Heart left ventricle (tissue), 16 donors: Measurements from ENCODE around the gene GPR139. TPM values are rescaled to one million over a fixed set of nuclear protein-coding genes. Genes with fewer than 3 reads are reported as not detected.

Experiments
- ATAC-seq, 4 donors: fragments of 200-7000 bp; cut with Tn5 transposase; one replicate each; pipeline ENCODE4 v1.9.1; 2020 to 2022; ENCODE audit warnings: moderate library complexity in 4 of 4, mild to moderate bottlenecking in 3 of 4, moderate number of reproducible peaks in 1 of 4
- DNase-seq, 5 donors: peaks; one replicate each; pipeline ENCODE4 v3.0.0-alpha.2; 2020
- H3K27ac ChIP-seq, 12 donors: fragments of 200-600 bp; sonication (generic) in 4 of 12; one replicate each; pipeline versions ENCODE4 v1.5.0 to v1.8.0; 2016 to 2022; ENCODE audit warnings: mild to moderate bottlenecking in 2 of 12
- H3K27me3 ChIP-seq, 9 donors: fragments of 200-600 bp; sonication (generic) in 2 of 9; one replicate each; pipeline versions ENCODE4 v1.5.1 to v1.8.0; 2016 to 2022; ENCODE audit warnings: mild to moderate bottlenecking in 3 of 9
- H3K36me3 ChIP-seq, 9 donors: fragments of 200-600 bp; sonication (generic) in 2 of 9; one replicate each; pipeline versions ENCODE4 v1.5.0 to v1.8.0; 2018 to 2022; ENCODE audit warnings: mild to moderate bottlenecking in 2 of 9
- H3K4me1 ChIP-seq, 12 donors: fragments of 200-600 bp; sonication (generic) in 4 of 12; one replicate each; pipeline versions ENCODE4 v1.5.0 to v1.8.0; 2016 to 2022; ENCODE audit warnings: mild to moderate bottlenecking in 3 of 12
- H3K4me3 ChIP-seq, 12 donors: fragments of 200-600 bp; sonication (generic) in 4 of 12; one replicate each; pipeline versions ENCODE4 v1.5.0 to v1.8.0; 2017 to 2022; ENCODE audit warnings: mild to moderate bottlenecking in 9 of 12, moderate library complexity in 4 of 12
- H3K9me3 ChIP-seq, 12 donors: fragments of 200-600 bp; sonication (generic) in 4 of 12; one replicate each; pipeline versions ENCODE4 v1.5.0 to v1.8.0; 2016 to 2022; ENCODE audit warnings: mild to moderate bottlenecking in 1 of 12
- POLR2A ChIP-seq, 2 donors: fragments of 450-650 bp; IDR thresholded peaks; one replicate each; pipeline ENCODE4 v1.6.1; 2017; ENCODE audit warnings: antibody characterized with exemption in 2 of 2, mild to moderate bottlenecking in 2 of 2, moderate library complexity in 2 of 2
- WGBS, 4 donors: extraction: QIAGEN DNeasy Blood & Tissue Kit in 2 of 4; methylation state at CpG; one replicate each; pipeline versions ENCODE4 v1.1.5 to v1.1.7; 2013 to 2018; 5-methylcytosine and 5-hydroxymethylcytosine counted together
- intact Hi-C, 10 donors: fragments of 100-400 bp; cut with DNase I; formaldehyde crosslinking; loops; one replicate each; pipeline versions ENCODE4 v1.11.1 to v1.14.2; 2022
- polyA plus RNA-seq, 2 donors: library from polyadenylated mRNA; stranded (reverse); fragments of 200-250 nt; gene quantifications; one replicate each; pipeline ENCODE4 v1.2.3, GENCODE V29; 2013
- total RNA-seq, 9 donors: library from RNA; depleted of rRNA in 2 of 9; stranded (reverse); fragments of >200 nt in 2 of 9; fragmentation: NEBNext Ultra II Directional in 3 of 9; extraction: Animal tissue kit (Norgen Biotek cat#: 25700) in 3 of 9; gene quantifications; one replicate each; pipeline versions ENCODE4 v1.1.0 to v1.2.4, GENCODE V29; 2016 to 2023
- TF ChIP-seq, protein P1 (sequence below), 12 donors: fragments of 200-600 bp; sonication (generic) in 4 of 12; IDR thresholded peaks; one replicate each; pipeline versions ENCODE4 v1.5.0 to v1.8.0; 2018 to 2022; ENCODE audit warnings: antibody characterized with exemption in 12 of 12, mild to moderate bottlenecking in 5 of 12
- donor health status: ischemic (EF 13 %, LVEDD 7.1; RV severe dilation, severe dysfunction).
- donor health status: healthy with polysubstance abuse.
- donor health status: DM: no; HTN: yes; CAD: no.
- donor health status: DM: no; HTN: no; CAD: no.
- donor health status: ischemic (EF 25% LVEDD 6.9; RV normal size, moderate dysfunction).
- donor health status: ischemic (EF 25% LVEDD 5.7; RV mildly dilated, moderate dysfunction).
- donor health status: healthy.
- donor health status: DM: yes; HTN: yes; CAD: no.
- donor health status: ischemic (EF 35%, LVEDD 5.7; RV mildly dilated, moderate dysfunction).
- donor health status: nonischemic (EF 11% LVEDD 7.7; RV severe dilation, severe dysfunction).
- donor health status: DM: yes; HTN: yes; CAD: no.
- donor health status: PGD.
- donor health status: ischemic (EF 29% LVEDD 5.4; RV normal size, mild dysfunction).
- donor health status: nonischemic (EF 23%, LVEDD 6.1; RV moderate dilation, normal function).

Gene GPR139
- total and polyA plus RNA-seq, 11 donors: not detected

DNA sequence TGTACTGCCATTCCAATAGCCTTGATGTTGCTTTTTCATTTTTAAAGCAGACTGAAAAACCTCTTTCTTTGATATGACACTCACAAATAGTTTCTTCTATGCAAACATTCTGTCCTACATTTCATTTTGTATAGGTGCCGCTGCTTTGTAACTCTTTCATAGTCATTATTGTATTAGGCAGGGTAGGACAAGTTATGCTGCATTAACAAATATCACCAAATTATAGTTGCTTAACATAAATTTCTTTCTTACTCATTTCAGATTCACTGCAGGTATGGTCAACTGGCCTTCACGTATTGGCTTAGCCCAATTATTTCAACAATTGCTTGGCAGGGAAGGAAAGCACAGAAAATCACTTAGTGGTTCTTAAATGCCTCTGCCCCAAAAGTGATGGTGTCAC lies 70.8 kb downstream of the GPR139 start:
- DNase-seq (no peak), ATAC-seq (no peak)
- Histone ChIP-seq H3K4me3 (no peak overlapping the region), H3K36me3 (no peaks in the 10 kb centered on the region), H3K4me1 (no peaks in the 10 kb centered on the region), H3K27ac (no peak overlapping the region), H3K9me3 (peaks cover 0 to 8% (median 0%) of the 10 kb centered on the region in 12 donors), H3K27me3 (peaks cover 0 to 19% (median 0%) of the 10 kb centered on the region in 9 donors)
- TF ChIP-seq, protein P1, sequence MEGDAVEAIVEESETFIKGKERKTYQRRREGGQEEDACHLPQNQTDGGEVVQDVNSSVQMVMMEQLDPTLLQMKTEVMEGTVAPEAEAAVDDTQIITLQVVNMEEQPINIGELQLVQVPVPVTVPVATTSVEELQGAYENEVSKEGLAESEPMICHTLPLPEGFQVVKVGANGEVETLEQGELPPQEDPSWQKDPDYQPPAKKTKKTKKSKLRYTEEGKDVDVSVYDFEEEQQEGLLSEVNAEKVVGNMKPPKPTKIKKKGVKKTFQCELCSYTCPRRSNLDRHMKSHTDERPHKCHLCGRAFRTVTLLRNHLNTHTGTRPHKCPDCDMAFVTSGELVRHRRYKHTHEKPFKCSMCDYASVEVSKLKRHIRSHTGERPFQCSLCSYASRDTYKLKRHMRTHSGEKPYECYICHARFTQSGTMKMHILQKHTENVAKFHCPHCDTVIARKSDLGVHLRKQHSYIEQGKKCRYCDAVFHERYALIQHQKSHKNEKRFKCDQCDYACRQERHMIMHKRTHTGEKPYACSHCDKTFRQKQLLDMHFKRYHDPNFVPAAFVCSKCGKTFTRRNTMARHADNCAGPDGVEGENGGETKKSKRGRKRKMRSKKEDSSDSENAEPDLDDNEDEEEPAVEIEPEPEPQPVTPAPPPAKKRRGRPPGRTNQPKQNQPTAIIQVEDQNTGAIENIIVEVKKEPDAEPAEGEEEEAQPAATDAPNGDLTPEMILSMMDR (IDR thresholded peaks at IDR 0.05): no peak
- intact Hi-C loops: no loop called here
- WGBS, 4 donors: 87 to 92% (median 90%) methylated on average over 2 of the region's 2 CpGs

DNA sequence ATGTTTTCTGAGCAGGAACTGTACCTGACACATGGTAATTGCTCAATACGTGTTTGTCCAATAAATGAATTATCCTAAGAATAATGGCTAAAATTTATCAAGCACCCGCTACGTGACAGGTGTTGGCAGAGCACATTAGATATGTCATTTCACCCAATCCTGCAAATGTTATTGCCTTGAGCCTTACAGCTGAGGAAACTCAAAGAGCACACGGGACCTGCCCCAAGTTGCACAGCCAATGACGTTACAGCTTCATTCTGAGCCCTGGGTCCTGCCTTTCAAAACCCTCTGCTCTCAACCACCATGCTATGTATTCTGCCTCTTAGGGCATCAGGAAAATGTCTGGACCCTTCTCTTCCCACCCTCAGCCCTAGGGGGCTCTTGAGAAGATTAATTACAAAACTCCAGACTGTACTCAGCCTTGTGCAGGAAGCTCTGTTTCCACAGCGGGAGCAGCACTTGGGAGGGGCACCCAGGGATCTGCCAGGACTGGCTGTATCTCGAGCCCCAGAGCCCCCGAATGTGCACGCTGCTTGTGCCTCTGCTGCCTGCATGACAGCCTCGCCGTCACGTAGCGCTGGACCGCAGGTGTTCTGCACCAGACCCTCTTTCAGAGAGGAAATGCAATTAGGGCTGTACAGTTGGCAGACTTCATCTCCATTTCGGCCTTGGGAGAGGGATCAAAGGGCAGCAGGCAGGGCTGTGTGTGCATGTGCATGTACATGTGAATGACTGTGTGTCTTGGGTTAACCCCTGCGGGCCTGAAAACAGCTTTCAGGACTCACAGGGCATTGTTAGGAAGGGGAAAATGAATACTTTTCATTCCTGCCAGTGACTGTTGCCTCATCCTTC lies 71.6 kb downstream of the GPR139 start:
- peaks cover 0 to 8% (median 0%) of the 10 kb centered on the region in 12 donors for H3K9me3 ChIP-seq
- H3K36me3 ChIP-seq: no peaks in the 10 kb centered on the region
- H3K4me3 ChIP-seq: no peak overlapping the region
- no peak for ATAC-seq
- no peak for TF ChIP-seq POLR2A (IDR thresholded peaks at IDR 0.05)
- TF ChIP-seq, protein P1 (IDR thresholded peaks at IDR 0.05): no peak
- intact Hi-C loops: no loop called here
- no peaks in the 10 kb centered on the region for H3K4me1 ChIP-seq
- no peak for DNase-seq
- H3K27me3 ChIP-seq: peaks cover 0 to 19% (median 0%) of the 10 kb centered on the region in 9 donors
- no peak overlapping the region for H3K27ac ChIP-seq
- WGBS, 4 donors: 69 to 84% (median 76%) methylated on average over 14 to 16 of the region's 16 CpGs

- intact Hi-C loops: loop anchor here in 1 of 10 donors (10.0 kb wide), 1 partner anchor 57 kb away; no protein-coding TSS in a partner anchor
- no peak for TF ChIP-seq POLR2A (IDR thresholded peaks at IDR 0.05)
- no peak overlapping the region for H3K4me3 ChIP-seq
- no peaks in the 10 kb centered on the region for H3K4me1 ChIP-seq
- ATAC-seq (no peak), DNase-seq (no peak)
- H3K27ac ChIP-seq: no peak overlapping the region
- H3K36me3 ChIP-seq: no peaks in the 10 kb centered on the region
- H3K9me3 ChIP-seq: peaks cover 0 to 3% (median 0%) of the 10 kb centered on the region in 12 donors
- 69 to 74% (median 72%) methylated on average over 4 of the region's 4 CpGs for WGBS, 4 donors
- H3K27me3 ChIP-seq: peaks cover 0 to 23% (median 0%) of the 10 kb centered on the region in 9 donors
These were observed 76.0 kb downstream of the GPR139 start for GRCh38 chr16:19997734-19998133.

DNA sequence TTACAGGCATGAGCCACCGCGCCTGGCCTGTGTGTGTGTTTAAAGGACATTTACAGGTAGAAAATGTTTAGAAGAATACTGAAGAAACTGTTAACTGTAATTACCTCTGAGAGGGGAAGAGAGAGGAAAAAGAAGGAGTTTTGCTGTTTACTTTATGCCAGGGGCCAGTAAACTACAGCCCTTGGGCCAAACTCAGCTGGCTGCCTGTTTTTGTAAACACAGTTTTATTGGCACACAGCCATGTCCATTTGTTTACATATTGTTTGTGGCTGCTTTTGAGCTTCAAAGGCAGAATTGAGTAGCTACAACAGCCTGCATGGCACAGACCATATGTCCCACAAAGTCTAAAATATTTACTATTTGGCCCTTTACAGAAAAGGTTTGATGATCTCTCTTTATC lies 76.4 kb downstream of the GPR139 start:
- no peaks in the 10 kb centered on the region for H3K36me3 ChIP-seq
- H3K27me3 ChIP-seq: peaks cover 0 to 19% (median 0%) of the 10 kb centered on the region in 9 donors
- H3K4me3 ChIP-seq: no peak overlapping the region
- intact Hi-C loops: loop anchor here in 1 of 10 donors (10.0 kb wide), 1 partner anchor 58 kb away; no protein-coding TSS in a partner anchor
- ATAC-seq (no peak), DNase-seq (no peak)
- 95 to 98% (median 96%) methylated on average over 2 of the region's 2 CpGs for WGBS, 4 donors
- no peaks in the 10 kb centered on the region for H3K4me1 ChIP-seq
- H3K27ac ChIP-seq: no peak overlapping the region
- H3K9me3 ChIP-seq: no peaks in the 10 kb centered on the region
- no peak for TF ChIP-seq POLR2A (IDR thresholded peaks at IDR 0.05)
- TF ChIP-seq, protein P1 (IDR thresholded peaks at IDR 0.05): no peak
